Motor neuron (in vitro differentiated cells): ENCODE measurements around the gene KIF22. TPM values are rescaled to one million over a fixed set of nuclear protein-coding genes. Genes with fewer than 3 reads are reported as not detected.
"Not testable (repeated sequence)": the region's sequence is repeated elsewhere in the genome, so short reads cannot be mapped to it uniquely, and the experiment has no call there.

ENCODE experiments used
- ATAC-seq, 8 experiments: fragments of 200-7000 bp; cut with Tn5 transposase; replicated peaks in 6 of 8; 2 replicates each; pipeline ENCODE4 v1.8.0; 2021; ENCODE audit warnings: mild to moderate bottlenecking in 8 of 8, moderate library complexity in 8 of 8
- H3K27ac ChIP-seq, 2 donors: fragments of 250-450 bp; sonication (Bioruptor Pico); 2 replicates each; pipeline ENCODE4 v1.9.0; 2021; ENCODE audit warnings: antibody characterized with exemption in 2 of 2, mild to moderate bottlenecking in 2 of 2, moderate library complexity in 1 of 2
- H3K4me1 ChIP-seq, 2 donors: fragments of 250-450 bp; sonication (Bioruptor Pico); replicated peaks in 1 of 2; 2 replicates each; pipeline ENCODE4 v1.6.1; 2021; ENCODE audit warnings: antibody characterized with exemption in 2 of 2, mild to moderate bottlenecking in 2 of 2, moderate library complexity in 1 of 2
- H3K4me3 ChIP-seq, 5 donors: fragments of 250-450 bp; sonication (Bioruptor Pico); 2 replicates each; pipeline ENCODE4 v1.9.0; 2021; ENCODE audit warnings: antibody characterized with exemption in 5 of 5, mild to moderate bottlenecking in 5 of 5, moderate library complexity in 4 of 5
- WGBS, 10 experiments: fragments of 450-650 bp; shearing (Covaris generic); methylation state at CpG; one replicate each; pipeline ENCODE4 v1.0.0; 2022; 5-methylcytosine and 5-hydroxymethylcytosine counted together
- in situ Hi-C, 9 experiments: fragments of 400-800 bp; cut with MboI; loops; one replicate each; pipeline ENCODE4 v1.15.0; 2021; ENCODE audit warnings: low sequenced_read_pairs in 9 of 9, low pct_unique_long_range_greater_than_20kb in 2 of 9; ENCODE audit not compliant: unreplicated experiment in 9 of 9
- total RNA-seq, 8 experiments: library from RNA; unstranded; fragments of 300-600 nt; gene quantifications; 2 replicates each; pipeline versions ENCODE4 v1.2.3 to v1.2.4, GENCODE V29; 2022

Gene KIF22
- total RNA-seq, 8 experiments from 2014 or later, result 16.1 to 96.3 (median 24.4) TPM

- Histone ChIP-seq H3K4me3 (no peak overlapping the region), H3K27ac (no peak overlapping the region), H3K4me1 (peaks cover 3 to 6% of the 10 kb centered on the region in 2 donors)
- peak in 5 of 8 experiments; percentile 33 to 93 (median 51) for ATAC-seq
- in situ Hi-C loops, result no loop called here
- WGBS, 10 experiments, result 0 to 100% (median 80%) methylated on average over 1 of the region's 1 CpG; no CpG with 5 or more reads in 5 of the 10 experiments
Measured at GRCh38 chr16:29756654-29757053, 33.9 kb upstream of the KIF22 start.

DNA sequence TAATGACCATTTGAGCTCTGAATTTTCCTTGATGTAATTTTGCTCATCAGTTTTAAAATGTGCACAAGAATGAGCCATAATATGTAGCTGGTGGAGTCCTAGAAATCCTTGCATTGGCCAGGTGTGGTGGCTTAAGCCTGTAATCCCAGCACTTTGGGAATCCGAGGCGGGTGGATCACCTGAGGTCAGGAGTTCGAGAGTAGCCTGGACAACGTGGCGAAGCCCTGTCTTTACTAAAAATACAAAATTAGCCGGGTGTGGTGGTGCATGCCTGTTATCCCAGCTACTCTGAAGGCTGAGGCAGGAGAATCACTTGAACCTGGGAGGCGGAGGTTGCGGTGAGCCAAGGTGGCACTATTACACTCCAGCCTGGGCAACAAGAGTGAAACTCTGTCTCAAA, 33.5 kb upstream of the KIF22 start:
- in situ Hi-C loops, H3K27ac ChIP-seq, H3K4me1 ChIP-seq, ATAC-seq, H3K4me3 ChIP-seq: not testable (repeated sequence)
- 30 to 100% (median 83%) methylated on average over 1 to 5 of the region's 8 CpGs; no CpG with 5 or more reads in 1 of the 10 experiments for WGBS, 10 experiments

DNA sequence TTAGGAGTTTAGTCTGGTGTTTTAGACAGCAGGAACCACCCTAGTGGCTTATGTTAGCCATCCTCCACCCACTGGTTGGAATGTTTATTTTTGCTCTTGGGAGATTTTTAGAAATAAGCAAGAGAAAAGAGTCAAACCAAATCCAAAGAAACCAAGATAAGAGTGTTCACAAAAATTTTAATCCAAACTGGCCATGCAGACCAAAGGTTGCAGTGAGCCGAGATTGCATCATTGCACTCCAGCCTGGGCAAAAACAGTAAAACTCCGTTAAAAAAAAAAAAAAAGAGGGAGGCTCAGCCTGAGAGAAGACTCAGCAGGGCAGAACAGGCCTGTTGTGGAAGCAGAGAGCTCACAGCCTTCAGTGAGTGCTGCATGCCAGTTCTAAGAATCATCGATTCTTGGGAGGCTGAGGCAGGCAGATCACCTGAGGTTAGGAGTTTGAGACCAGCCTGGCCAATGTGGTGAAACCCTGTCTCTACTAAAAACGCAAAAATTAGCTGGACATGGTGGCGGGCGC, 32.5 kb upstream of the KIF22 start:
- Histone ChIP-seq H3K4me1 (peaks cover 3 to 6% of the 10 kb centered on the region in 2 donors), H3K4me3 (no peak overlapping the region), H3K27ac (peak overlapping the region in 1 of 2 donors; percentile 64)
- in situ Hi-C loops, result no loop called here
- ATAC-seq, result peak in 7 of 8 experiments; percentile 45 to 92 (median 84)
- WGBS, 10 experiments, result 0 to 90% (median 66%) methylated on average over 1 to 6 of the region's 6 CpGs; no CpG with 5 or more reads in 2 of the 10 experiments

DNA sequence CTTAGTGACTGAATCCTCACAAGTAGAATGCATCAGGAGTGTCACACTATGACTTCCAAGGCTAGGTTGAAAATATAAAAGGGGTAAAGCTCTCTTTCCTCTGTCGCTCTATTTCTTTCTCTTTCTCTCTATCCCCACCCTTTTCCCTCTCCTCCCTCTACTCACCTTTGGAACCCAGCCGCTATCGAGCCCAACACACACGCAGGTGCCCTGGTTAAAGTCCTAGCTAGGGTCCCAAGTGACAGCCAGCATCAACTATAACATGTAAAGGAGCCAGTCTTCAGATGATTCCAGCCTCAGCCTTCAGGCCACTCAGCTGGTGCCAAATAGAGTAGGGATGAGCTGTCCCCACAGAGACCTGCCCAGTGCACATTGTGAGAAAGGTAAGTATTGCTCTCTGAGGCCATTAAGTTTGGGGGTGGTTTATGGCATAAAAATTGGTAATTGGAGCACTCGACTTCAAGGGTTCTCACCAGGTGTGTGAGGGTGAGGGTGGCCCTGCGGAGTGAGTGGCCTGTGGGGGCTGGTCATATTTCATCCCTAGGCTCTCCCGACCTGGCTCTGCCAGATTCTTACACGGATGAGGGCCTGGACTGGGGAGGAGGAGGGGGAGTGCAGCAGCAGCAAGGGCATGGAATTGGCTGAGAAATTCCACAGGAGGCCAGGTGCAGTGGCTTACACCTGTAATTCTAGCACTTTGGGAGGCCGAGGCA, 29.8 kb upstream of the KIF22 start:
- ATAC-seq, result no peak
- in situ Hi-C loops, result no loop called here
- Histone ChIP-seq H3K4me1 (peaks cover 3 to 6% of the 10 kb centered on the region in 2 donors), H3K4me3 (no peak overlapping the region), H3K27ac (no peak overlapping the region)
- WGBS, 10 experiments, result 51 to 100% (median 81%) methylated on average over 1 to 9 of the region's 9 CpGs; no CpG with 5 or more reads in 1 of the 10 experiments

- 40 to 100% (median 93%) methylated on average over 1 to 4 of the region's 8 CpGs; no CpG with 5 or more reads in 3 of the 10 experiments for WGBS, 10 experiments
- H3K4me1 ChIP-seq, H3K27ac ChIP-seq, ATAC-seq, H3K4me3 ChIP-seq, in situ Hi-C loops: not testable (repeated sequence)
Measured at GRCh38 chr16:29761280-29761651, 29.3 kb upstream of the KIF22 start.

DNA sequence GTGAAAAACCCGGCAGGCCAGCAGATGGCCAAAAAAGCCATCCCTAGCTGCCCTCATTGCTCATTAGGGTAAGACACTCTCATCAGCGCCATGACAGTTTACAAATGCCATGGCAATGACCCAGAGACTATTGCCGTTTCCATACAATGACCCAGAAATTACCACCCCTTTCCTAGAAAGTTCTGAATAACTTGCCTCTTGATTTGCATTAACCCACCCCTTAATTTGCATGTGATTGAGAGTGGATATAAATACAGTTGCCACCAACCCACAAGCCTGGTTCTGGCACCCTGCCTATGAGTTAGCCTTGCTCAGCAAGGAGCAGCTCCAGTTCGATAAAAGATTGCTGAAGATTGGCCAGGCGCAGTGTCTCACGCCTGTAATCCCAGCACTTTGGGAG, 28.7 kb upstream of the KIF22 start:
- in situ Hi-C loops, result no loop called here
- Histone ChIP-seq H3K4me3 (no peak overlapping the region), H3K27ac (no peak overlapping the region), H3K4me1 (peaks cover 3 to 6% of the 10 kb centered on the region in 2 donors)
- ATAC-seq, result peak in 5 of 8 experiments; percentile 15 to 89 (median 53)
- WGBS, 10 experiments, result 0 to 96% (median 73%) methylated on average over 1 to 4 of the region's 6 CpGs; no CpG with 5 or more reads in 3 of the 10 experiments

DNA sequence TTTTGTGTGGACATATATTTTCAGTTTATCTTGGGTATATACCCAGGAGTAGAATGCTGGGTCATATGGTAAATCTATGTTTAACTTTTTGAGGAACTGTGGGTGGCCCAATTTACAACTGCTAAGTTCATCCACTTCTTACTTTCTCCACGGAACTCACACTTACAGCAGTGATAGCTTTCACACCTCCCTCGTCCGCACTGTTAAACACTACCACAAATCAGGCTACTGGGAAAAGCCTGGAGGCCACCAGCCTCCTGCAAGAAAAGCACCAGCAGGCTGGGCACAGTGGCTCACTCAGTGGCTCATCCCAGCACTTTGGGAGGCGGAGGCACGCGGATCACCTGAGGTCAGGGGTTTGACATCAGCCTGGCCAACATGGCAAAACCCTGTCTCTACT, 27.2 kb upstream of the KIF22 start:
- peaks cover 0 to under 1% of the 10 kb centered on the region in 2 donors for H3K4me1 ChIP-seq
- 29 to 100% (median 54%) methylated on average over 1 to 5 of the region's 6 CpGs; no CpG with 5 or more reads in 6 of the 10 experiments for WGBS, 10 experiments
- in situ Hi-C loops, result no loop called here
- no peak for ATAC-seq
- H3K4me3 ChIP-seq, result no peak overlapping the region
- H3K27ac ChIP-seq, result no peak overlapping the region

GRCh38 chr16:29765167-29766032, 25.2 kb upstream of the KIF22 start:
- in situ Hi-C loops, result no loop called here
- Histone ChIP-seq H3K4me3 (no peak overlapping the region), H3K4me1 (no peaks in the 10 kb centered on the region), H3K27ac (no peak overlapping the region)
- no peak for ATAC-seq
- WGBS, 10 experiments, result 43 to 90% (median 65%) methylated on average over 2 to 8 of the region's 15 CpGs; no CpG with 5 or more reads in 2 of the 10 experiments

GRCh38 chr16:29766571-29766970, 24.0 kb upstream of the KIF22 start:
- WGBS, 10 experiments, result 58 to 100% (median 86%) methylated on average over 1 to 3 of the region's 3 CpGs; no CpG with 5 or more reads in 2 of the 10 experiments
- Histone ChIP-seq H3K27ac (no peak overlapping the region), H3K4me3 (no peak overlapping the region), H3K4me1 (no peaks in the 10 kb centered on the region)
- no peak for ATAC-seq
- in situ Hi-C loops, result no loop called here

- H3K4me1 ChIP-seq, result no peaks in the 10 kb centered on the region
- ATAC-seq, result no peak
- WGBS, 10 experiments, result 0 to 100% (median 81%) methylated on average over 1 to 3 of the region's 3 CpGs; no CpG with 5 or more reads in 3 of the 10 experiments
- no peak overlapping the region for H3K27ac ChIP-seq
- H3K4me3 ChIP-seq, result no peak overlapping the region
- in situ Hi-C loops, result no loop called here
Measured at GRCh38 chr16:29767062-29767461, 23.5 kb upstream of the KIF22 start.

- WGBS, 10 experiments, result 20 to 83% (median 67%) methylated on average over 1 to 2 of the region's 2 CpGs; no CpG with 5 or more reads in 1 of the 10 experiments
- in situ Hi-C loops, result no loop called here
Measured at GRCh38 chr16:29769507-29769906, 21.0 kb upstream of the KIF22 start.

GRCh38 chr16:29770250-29770929, 20.2 kb upstream of the KIF22 start:
- no peak for ATAC-seq
- Histone ChIP-seq H3K4me1 (no peaks in the 10 kb centered on the region), H3K4me3 (no peak overlapping the region), H3K27ac (no peak overlapping the region)
- in situ Hi-C loops, result no loop called here
- WGBS, 10 experiments, result 26 to 100% (median 78%) methylated on average over 1 to 7 of the region's 7 CpGs; no CpG with 5 or more reads in 1 of the 10 experiments

More at GRCh38 chr16:29769507-29769906, 21.0 kb upstream of the KIF22 start:
- Histone ChIP-seq H3K27ac (no peak overlapping the region), H3K4me1 (no peaks in the 10 kb centered on the region), H3K4me3 (no peak overlapping the region)
- ATAC-seq, result no peak
